H7 (cell line): Measurements from ENCODE around the gene BAIAP2L1. TPM values are rescaled to one million over a fixed set of nuclear protein-coding genes. Genes with fewer than 3 reads are reported as not detected.

Source experiments
- DNase-seq: peaks from one replicate; pipeline ENCODE4 v3.0.0; 2012
- H3K27me3 ChIP-seq: 2 replicates; pipeline ENCODE4 v1.6.0; 2011; ENCODE audit warnings: mild to moderate bottlenecking, low read length; ENCODE audit not compliant: control insufficient read depth, insufficient read depth
- H3K36me3 ChIP-seq: replicated peaks from 2 replicates; pipeline ENCODE4 v1.5.1; 2011; ENCODE audit warnings: low read length; ENCODE audit not compliant: control insufficient read depth, insufficient read depth
- H3K4me3 ChIP-seq: 2 replicates; pipeline ENCODE4 v1.5.1; 2011; ENCODE audit warnings: low read depth, mild to moderate bottlenecking, control low read depth, low read length, moderate library complexity; ENCODE audit not compliant: insufficient read depth
- total RNA-seq: library from RNA; depleted of rRNA; stranded (reverse); fragments of >200 nt; shearing (Covaris generic); gene quantifications from 2 replicates; pipeline ENCODE4 v1.2.3, GENCODE V29; 2014

Gene BAIAP2L1
- total RNA-seq, 1 experiment from 2014 or later: 16.6 TPM

DNA sequence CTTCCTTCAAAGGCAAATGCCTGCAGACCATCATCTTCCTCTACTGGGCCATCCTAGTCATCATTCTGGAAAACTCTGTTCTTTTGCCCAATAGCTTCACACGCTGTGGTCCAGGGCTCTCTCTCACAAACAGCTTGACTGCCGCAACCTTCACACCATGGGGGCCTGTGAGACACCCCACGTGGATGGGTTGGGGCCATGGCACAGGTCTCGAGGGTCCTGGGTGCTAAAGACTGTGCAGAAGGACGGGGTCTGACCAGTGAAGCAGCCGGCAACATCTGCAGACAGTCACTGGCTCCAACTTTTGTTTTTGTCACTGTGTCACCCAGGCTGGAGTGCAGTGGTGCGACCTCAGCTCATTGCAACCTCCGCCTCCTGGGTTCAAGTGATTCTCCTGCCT lies 91.3 kb downstream of the BAIAP2L1 start:
- Histone ChIP-seq H3K4me3 (no peak overlapping the region), H3K36me3 (peaks cover 14% of the 10 kb centered on the region), H3K27me3 (no peaks in the 10 kb centered on the region)
- no peak for DNase-seq

GRCh38 chr7:98307971-98308466 lies 92.9 kb downstream of the BAIAP2L1 start:
- Histone ChIP-seq H3K4me3 (no peak overlapping the region), H3K27me3 (no peaks in the 10 kb centered on the region), H3K36me3 (peaks cover 15% of the 10 kb centered on the region)
- no peak for DNase-seq

DNA sequence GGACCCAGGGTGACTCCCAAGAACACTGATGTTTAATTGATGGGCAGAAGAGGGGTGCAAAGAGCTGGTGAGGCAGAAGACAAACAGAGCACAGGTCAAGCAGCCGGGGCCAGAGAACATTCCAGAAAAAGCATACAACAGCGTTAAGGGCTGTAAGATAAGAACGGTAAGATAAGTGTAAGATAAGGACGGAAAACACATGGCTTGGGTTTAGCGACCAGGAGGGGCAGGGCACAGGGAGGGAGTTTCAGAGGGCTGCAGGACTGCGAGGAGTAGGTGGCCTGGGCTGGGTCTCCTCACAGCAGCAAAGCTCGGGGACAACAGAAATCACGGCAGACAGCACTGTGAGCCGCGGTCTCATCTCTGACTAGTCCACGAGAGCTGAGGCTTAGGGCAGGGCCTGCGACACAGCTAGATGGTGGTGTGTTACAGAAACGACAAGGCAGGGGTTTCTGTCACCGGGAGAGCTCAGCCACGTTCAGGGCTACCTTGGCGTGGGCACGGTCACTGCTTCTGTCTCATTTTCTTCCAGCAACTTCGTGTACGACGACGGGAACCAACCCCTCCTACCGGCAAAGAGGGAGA lies 94.8 kb downstream of the BAIAP2L1 start:
- DNase-seq: no peak
- Histone ChIP-seq H3K4me3 (no peak overlapping the region), H3K27me3 (no peaks in the 10 kb centered on the region), H3K36me3 (peaks cover 20% of the 10 kb centered on the region)

DNA sequence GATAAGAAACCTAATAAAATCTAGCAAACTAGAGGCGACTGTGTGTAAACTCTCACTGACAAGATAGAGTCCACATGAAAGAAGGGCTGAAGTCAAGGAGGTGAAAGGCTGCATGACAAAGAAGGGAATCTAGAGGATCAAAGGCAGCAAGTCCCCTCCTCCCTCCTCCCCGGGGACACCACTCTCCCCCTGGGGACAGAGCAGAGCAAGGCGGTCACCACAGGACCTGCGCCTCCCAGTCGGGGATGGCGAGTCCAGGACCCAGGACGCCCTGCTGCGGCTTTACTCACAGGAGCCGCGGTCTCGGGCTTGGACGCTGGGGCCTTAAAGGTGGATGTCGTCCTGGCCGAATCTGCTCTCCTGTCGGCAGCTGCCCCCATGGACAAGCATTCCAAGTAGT lies 97.0 kb downstream of the BAIAP2L1 start:
- Histone ChIP-seq H3K36me3 (peaks cover 21% of the 10 kb centered on the region), H3K4me3 (no peak overlapping the region), H3K27me3 (no peaks in the 10 kb centered on the region)
- DNase-seq: peak; percentile 85

- Histone ChIP-seq H3K27me3 (no peaks in the 10 kb centered on the region), H3K4me3 (no peak overlapping the region), H3K36me3 (peaks cover 21% of the 10 kb centered on the region)
- no peak for DNase-seq
Observed at GRCh38 chr7:98303176-98303865, 97.6 kb downstream of the BAIAP2L1 start.

- H3K36me3 ChIP-seq: peaks cover 16% of the 10 kb centered on the region
- no peak for DNase-seq
- no peaks in the 10 kb centered on the region for H3K27me3 ChIP-seq
- H3K4me3 ChIP-seq: no peak overlapping the region
Observed at GRCh38 chr7:98301693-98302470, 99.0 kb downstream of the BAIAP2L1 start.

- H3K27me3 ChIP-seq: no peaks in the 10 kb centered on the region
- H3K36me3 ChIP-seq: peaks cover 14% of the 10 kb centered on the region
- H3K4me3 ChIP-seq: no peak overlapping the region
Observed at GRCh38 chr7:98300595-98301372, 100.1 kb downstream of the BAIAP2L1 start.

DNA sequence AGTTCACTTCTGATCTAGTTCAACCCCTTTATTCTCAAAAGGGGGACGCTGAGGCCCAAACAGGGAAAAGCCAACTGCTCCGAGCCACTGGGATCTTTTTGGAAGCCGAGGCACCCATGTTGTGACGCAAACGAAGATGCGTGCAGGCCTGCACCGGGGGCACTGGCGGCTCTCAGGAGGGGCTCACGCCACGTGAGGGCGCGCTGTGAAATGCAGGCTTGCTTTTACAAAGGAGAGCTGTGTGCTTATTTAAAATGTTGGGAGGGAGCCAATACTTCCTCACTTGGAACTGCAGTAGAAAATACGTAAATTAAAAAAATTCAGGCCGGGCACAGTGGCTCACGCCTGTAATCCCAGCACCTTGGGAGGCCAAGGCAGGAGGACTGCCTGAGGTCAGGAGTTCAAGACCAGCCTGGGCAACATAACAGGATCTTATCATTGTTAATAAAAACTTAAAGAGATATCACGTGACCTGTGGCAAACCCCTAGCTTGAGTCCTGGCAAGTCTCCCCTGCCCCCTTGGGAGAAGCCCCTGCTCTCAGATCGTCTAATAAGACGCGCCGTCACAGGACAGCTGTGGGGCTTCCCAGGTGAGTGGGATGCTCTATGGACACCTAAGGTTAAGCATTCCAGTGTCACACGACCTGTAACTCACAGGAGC lies 103.1 kb downstream of the BAIAP2L1 start:
- Histone ChIP-seq H3K36me3 (peaks cover 16% of the 10 kb centered on the region), H3K4me3 (no peak overlapping the region), H3K27me3 (no peaks in the 10 kb centered on the region)
- DNase-seq: no peak

More at GRCh38 chr7:98300595-98301372, 100.1 kb downstream of the BAIAP2L1 start:
- DNase-seq: no peak

DNA sequence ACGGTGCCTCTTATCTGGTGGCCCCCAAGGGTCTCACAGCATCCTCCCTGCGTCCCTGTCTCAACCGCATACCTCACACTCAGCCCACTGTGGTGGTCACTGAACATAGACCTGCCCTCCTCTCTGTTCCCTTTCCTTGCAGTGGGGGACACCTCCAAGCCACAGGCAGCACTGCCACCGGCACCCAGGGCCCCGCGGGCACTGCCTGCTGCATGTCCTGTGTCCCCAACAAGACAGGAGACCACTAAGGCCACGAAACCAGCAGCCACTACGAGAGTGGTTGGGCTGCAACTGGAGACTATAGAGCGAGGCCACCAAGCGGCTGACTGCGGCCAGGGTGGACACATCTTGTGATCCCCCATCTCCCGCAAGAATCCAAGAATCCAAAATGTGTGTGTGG lies 104.1 kb downstream of the BAIAP2L1 start:
- no peak overlapping the region for H3K4me3 ChIP-seq
- no peak for DNase-seq
- no peaks in the 10 kb centered on the region for H3K27me3 ChIP-seq
- peaks cover 17% of the 10 kb centered on the region for H3K36me3 ChIP-seq

GRCh38 chr7:98295467-98296192 lies 105.3 kb downstream of the BAIAP2L1 start:
- Histone ChIP-seq H3K27me3 (no peaks in the 10 kb centered on the region), H3K4me3 (no peak overlapping the region), H3K36me3 (peaks cover 15% of the 10 kb centered on the region)
- DNase-seq: no peak

DNA sequence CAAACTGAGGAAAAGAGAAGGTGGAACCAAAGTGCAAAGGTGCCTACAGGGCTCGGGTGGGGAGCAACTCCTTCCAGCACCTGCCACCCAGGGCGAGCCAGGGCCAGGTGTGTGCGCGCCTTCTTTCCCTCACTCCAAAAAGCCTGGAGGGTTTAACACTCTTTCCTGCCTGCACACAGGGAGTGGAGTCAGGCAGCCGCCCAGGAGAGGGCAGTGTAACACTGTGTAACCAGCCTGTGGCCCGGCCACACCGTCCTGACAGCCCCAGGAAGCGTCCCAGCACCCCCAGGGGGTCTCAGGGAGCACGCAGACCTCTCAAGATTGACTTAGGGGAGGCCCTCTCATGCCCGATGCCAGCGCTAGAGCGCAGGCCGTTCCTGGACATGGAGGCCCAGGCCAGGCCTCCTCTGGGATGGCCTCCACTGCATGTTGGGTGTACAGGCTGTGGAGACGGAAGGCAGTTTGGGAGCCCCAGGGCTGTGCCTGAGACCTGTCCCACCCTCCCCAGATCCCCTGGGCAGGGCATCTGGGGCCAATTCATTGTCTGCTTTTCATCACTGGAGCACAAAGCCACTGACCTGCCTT lies 106.0 kb downstream of the BAIAP2L1 start:
- Histone ChIP-seq H3K36me3 (peaks cover 15% of the 10 kb centered on the region), H3K4me3 (no peak overlapping the region), H3K27me3 (no peaks in the 10 kb centered on the region)
- peak; percentile 96 for DNase-seq

- H3K27me3 ChIP-seq: no peaks in the 10 kb centered on the region
- H3K4me3 ChIP-seq: no peak overlapping the region
- peaks cover 15% of the 10 kb centered on the region for H3K36me3 ChIP-seq
- DNase-seq: no peak
Observed at GRCh38 chr7:98294326-98294725, 106.6 kb downstream of the BAIAP2L1 start.

DNA sequence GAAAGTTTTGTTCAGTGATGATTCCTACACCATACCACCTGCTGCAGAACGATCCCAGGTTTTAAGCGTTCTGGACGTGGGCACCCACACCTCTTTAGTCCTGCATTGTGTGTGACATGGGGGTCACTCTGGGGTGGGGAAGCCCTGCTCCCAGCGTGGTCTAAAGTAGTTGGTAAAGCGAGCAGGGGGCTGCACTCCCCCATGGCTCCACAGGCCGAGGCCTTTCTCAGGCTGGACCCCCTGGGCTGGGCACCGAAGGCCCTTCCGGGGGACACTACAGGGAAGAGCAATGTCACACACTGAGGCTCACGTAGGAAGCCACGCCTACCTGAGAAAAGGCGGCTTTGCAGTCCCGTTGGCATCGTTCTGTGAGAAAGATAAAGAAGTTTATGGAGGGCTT lies 107.1 kb downstream of the BAIAP2L1 start:
- Histone ChIP-seq H3K36me3 (peaks cover 15% of the 10 kb centered on the region), H3K4me3 (no peak overlapping the region), H3K27me3 (no peaks in the 10 kb centered on the region)
- DNase-seq: no peak
